COLO668 (cell line): Measurements from ENCODE around the gene CAB39L.

Experiments
- DNase-seq: peaks from one replicate; lab custom pipeline; 2025; ENCODE audit not compliant: unreplicated experiment; lab: John Stamatoyannopoulos, UW

CAB39L gene

GRCh38 chr13:49441846-49442245 lies 2.0 kb downstream of the CAB39L start:
- no peak for DNase-seq

GRCh38 chr13:49441312-49441711 lies 2.6 kb downstream of the CAB39L start:
- DNase-seq = no peak

GRCh38 chr13:49439609-49440008 lies 4.3 kb downstream of the CAB39L start:
- no peak for DNase-seq

GRCh38 chr13:49437705-49438104 lies 6.2 kb downstream of the CAB39L start:
- no peak for DNase-seq

GRCh38 chr13:49436890-49437289 lies 7.0 kb downstream of the CAB39L start:
- DNase-seq = no peak

- no peak for DNase-seq
These were observed 7.9 kb downstream of the CAB39L start for GRCh38 chr13:49435992-49436391.

- no peak for DNase-seq
These were observed 14.7 kb downstream of the CAB39L start for GRCh38 chr13:49429121-49429520.

GRCh38 chr13:49428041-49428763 lies 15.7 kb downstream of the CAB39L start:
- no peak for DNase-seq

GRCh38 chr13:49424011-49424560 lies 19.8 kb downstream of the CAB39L start:
- no peak for DNase-seq

- DNase-seq = peak; percentile 26
These were observed 22.5 kb downstream of the CAB39L start for GRCh38 chr13:49421391-49421790.

- no peak for DNase-seq
These were observed 24.6 kb downstream of the CAB39L start for GRCh38 chr13:49419276-49419675.

- no peak for DNase-seq
These were observed 25.7 kb downstream of the CAB39L start for GRCh38 chr13:49418206-49418605.

GRCh38 chr13:49417161-49417560 lies 26.7 kb downstream of the CAB39L start:
- DNase-seq = no peak

- DNase-seq = no peak
These were observed 31.1 kb downstream of the CAB39L start for GRCh38 chr13:49412749-49413148.

- no peak for DNase-seq
These were observed 32.5 kb downstream of the CAB39L start for GRCh38 chr13:49411353-49411752.

GRCh38 chr13:49410477-49410876 lies 33.4 kb downstream of the CAB39L start:
- DNase-seq = no peak

- no peak for DNase-seq
These were observed 33.9 kb downstream of the CAB39L start for GRCh38 chr13:49410006-49410405.

- no peak for DNase-seq
These were observed 34.9 kb downstream of the CAB39L start for GRCh38 chr13:49409008-49409407.

- no peak for DNase-seq
These were observed 35.9 kb downstream of the CAB39L start for GRCh38 chr13:49407936-49408335.

- DNase-seq = no peak
These were observed 36.8 kb downstream of the CAB39L start for GRCh38 chr13:49407068-49407467.

- DNase-seq = no peak
These were observed 39.2 kb downstream of the CAB39L start for GRCh38 chr13:49404703-49405020.

GRCh38 chr13:49403996-49404702 lies 39.7 kb downstream of the CAB39L start:
- no peak for DNase-seq
